Measurements from ENCODE around the gene SH3PXD2B.

GRCh38 chr5:172492097-172492840, 37.9 kb upstream of the SH3PXD2B start:
- no peak for TF ChIP-seq CTCF (IDR thresholded peaks at IDR 0.05; ENCODE audit: low read depth, low read length, poor library complexity, severe bottlenecking)
- TF ChIP-seq EZH2phosphoT487 (IDR thresholded peaks at IDR 0.05; ENCODE audit: borderline replicate concordance, low read length): no peak
